ENCODE results near the gene FSTL5. TPM values are rescaled to one million over a fixed set of nuclear protein-coding genes. Genes with fewer than 3 reads are reported as not detected.

FSTL5 gene
- total RNA-seq, 1 donor from 2014 or later, result not detected

DNA sequence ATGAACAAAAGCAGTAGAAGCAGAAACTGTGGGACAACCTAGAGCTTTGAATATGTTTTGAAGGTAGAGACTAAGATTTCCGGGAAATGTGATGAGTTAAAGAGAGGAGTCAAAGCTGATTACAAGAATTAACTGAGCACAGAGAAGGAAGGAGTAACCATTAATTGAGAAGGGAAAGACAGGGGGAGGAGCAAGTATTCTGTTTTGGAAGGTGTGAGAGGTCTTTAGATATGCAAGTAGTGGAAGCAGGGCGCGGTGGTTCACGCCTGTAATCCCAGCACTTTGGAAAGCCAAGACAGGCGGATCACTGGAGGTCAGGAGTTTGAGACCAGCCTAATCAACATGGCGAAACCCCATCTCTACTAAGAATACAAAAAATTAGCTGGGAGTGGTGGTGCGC is 171.5 kb downstream of the FSTL5 start:
- intact Hi-C loops (cut with micrococcal nuclease), result no loop called here
- ATAC-seq (ENCODE audit: low read depth), result no peak
- no peak for DNase-seq
- no peaks in the 10 kb centered on the region for H3K36me3 Mint-ChIP-seq (ENCODE audit: low read depth)
- TF ChIP-seq, protein P1, sequence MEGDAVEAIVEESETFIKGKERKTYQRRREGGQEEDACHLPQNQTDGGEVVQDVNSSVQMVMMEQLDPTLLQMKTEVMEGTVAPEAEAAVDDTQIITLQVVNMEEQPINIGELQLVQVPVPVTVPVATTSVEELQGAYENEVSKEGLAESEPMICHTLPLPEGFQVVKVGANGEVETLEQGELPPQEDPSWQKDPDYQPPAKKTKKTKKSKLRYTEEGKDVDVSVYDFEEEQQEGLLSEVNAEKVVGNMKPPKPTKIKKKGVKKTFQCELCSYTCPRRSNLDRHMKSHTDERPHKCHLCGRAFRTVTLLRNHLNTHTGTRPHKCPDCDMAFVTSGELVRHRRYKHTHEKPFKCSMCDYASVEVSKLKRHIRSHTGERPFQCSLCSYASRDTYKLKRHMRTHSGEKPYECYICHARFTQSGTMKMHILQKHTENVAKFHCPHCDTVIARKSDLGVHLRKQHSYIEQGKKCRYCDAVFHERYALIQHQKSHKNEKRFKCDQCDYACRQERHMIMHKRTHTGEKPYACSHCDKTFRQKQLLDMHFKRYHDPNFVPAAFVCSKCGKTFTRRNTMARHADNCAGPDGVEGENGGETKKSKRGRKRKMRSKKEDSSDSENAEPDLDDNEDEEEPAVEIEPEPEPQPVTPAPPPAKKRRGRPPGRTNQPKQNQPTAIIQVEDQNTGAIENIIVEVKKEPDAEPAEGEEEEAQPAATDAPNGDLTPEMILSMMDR (IDR thresholded peaks at IDR 0.05), result no peak
- H3K4me3 Mint-ChIP-seq, result no peak overlapping the region
- CTCF ChIA-PET, result no interaction called here
- H3K9me3 Mint-ChIP-seq, result peaks cover 14% of the 10 kb centered on the region
- POLR2A ChIA-PET, result no interaction called here
- no peaks in the 10 kb centered on the region for H3K27me3 Mint-ChIP-seq
- no peak overlapping the region for H3K27ac Mint-ChIP-seq
- no peaks in the 10 kb centered on the region for H3K4me1 Mint-ChIP-seq

GRCh38 chr4:161991811-161992210 is 172.0 kb downstream of the FSTL5 start:
- no peak for ATAC-seq (ENCODE audit: low read depth)
- ChIA-PET CTCF (no interaction called here), POLR2A (no interaction called here)
- no peak overlapping the region for H3K4me3 Mint-ChIP-seq
- intact Hi-C loops (cut with micrococcal nuclease), result no loop called here
- DNase-seq, result no peak
- H3K27me3 Mint-ChIP-seq, result no peaks in the 10 kb centered on the region
- no peaks in the 10 kb centered on the region for H3K4me1 Mint-ChIP-seq
- H3K36me3 Mint-ChIP-seq (ENCODE audit: low read depth), result no peaks in the 10 kb centered on the region
- H3K27ac Mint-ChIP-seq, result no peak overlapping the region
- peaks cover 14% of the 10 kb centered on the region for H3K9me3 Mint-ChIP-seq
- TF ChIP-seq, protein P1 (IDR thresholded peaks at IDR 0.05), result no peak

GRCh38 chr4:161990721-161991120 is 173.1 kb downstream of the FSTL5 start:
- H3K9me3 Mint-ChIP-seq, result peaks cover 14% of the 10 kb centered on the region
- H3K36me3 Mint-ChIP-seq (ENCODE audit: low read depth), result no peaks in the 10 kb centered on the region
- ChIA-PET POLR2A (no interaction called here), CTCF (no interaction called here)
- intact Hi-C loops (cut with micrococcal nuclease), result no loop called here
- ATAC-seq (ENCODE audit: low read depth), result no peak
- H3K4me1 Mint-ChIP-seq, result no peaks in the 10 kb centered on the region
- TF ChIP-seq, protein P1 (IDR thresholded peaks at IDR 0.05), result no peak
- no peak for DNase-seq
- no peaks in the 10 kb centered on the region for H3K27me3 Mint-ChIP-seq
- H3K4me3 Mint-ChIP-seq, result no peak overlapping the region
- no peak overlapping the region for H3K27ac Mint-ChIP-seq

DNA sequence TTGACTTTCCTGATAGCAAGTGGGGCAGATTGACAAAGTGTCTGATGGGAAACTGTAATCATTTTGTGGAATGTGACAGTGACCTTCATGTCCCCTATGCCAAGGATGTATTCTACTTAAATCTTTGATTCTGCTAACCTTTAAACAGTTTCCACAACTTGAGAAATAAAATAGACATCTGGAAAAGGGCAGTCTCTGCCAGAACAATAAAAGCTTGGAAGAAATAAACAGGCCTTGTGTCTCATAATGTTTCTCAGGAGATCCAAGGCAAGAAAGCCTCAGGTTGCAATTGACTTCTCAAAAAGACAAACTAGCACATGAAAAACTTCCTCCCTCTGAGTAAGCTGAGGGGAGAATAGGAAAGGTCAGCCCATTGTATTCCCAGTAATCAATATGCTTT is 174.9 kb downstream of the FSTL5 start:
- ATAC-seq (ENCODE audit: low read depth), result no peak
- intact Hi-C loops (cut with micrococcal nuclease), result no loop called here

DNA sequence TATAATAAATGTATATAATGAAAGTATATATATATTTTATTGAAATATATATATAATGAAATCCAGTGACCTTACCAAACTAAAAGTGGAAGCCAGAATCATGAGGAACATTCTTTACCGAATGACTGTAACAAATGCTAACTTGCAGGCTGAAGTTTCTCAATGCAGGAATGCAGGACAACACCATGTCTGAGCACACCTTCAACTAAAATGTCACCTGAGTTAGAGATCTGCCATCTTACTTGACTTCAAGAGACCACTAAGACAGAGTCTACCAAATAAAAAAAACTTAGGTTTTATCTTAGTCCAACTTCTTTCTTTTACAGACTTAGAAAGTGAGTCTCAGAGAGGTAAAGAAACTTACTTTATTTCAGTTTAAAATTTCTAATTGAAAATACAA is 176.2 kb downstream of the FSTL5 start:
- TF ChIP-seq, protein P1 (IDR thresholded peaks at IDR 0.05), result no peak
- Mint-ChIP-seq H3K4me1 (no peaks in the 10 kb centered on the region), H3K27ac (no peak overlapping the region), H3K4me3 (no peak overlapping the region), H3K36me3 (ENCODE audit: low read depth) (no peaks in the 10 kb centered on the region), H3K9me3 (peaks cover 7% of the 10 kb centered on the region), H3K27me3 (no peaks in the 10 kb centered on the region)
- CTCF ChIA-PET, result no interaction called here
- no peak for DNase-seq
- POLR2A ChIA-PET, result no interaction called here
- intact Hi-C loops (cut with micrococcal nuclease), result no loop called here
- no peak for ATAC-seq (ENCODE audit: low read depth)

More for the DNA sequence above, 174.9 kb downstream of the FSTL5 start:
- no peak overlapping the region for H3K4me3 Mint-ChIP-seq
- H3K4me1 Mint-ChIP-seq, result no peaks in the 10 kb centered on the region
- POLR2A ChIA-PET, result no interaction called here
- H3K36me3 Mint-ChIP-seq (ENCODE audit: low read depth), result no peaks in the 10 kb centered on the region
- H3K9me3 Mint-ChIP-seq, result peaks cover 7% of the 10 kb centered on the region
- no peaks in the 10 kb centered on the region for H3K27me3 Mint-ChIP-seq
- CTCF ChIA-PET, result no interaction called here
- DNase-seq, result no peak
- H3K27ac Mint-ChIP-seq, result no peak overlapping the region
- TF ChIP-seq, protein P1 (IDR thresholded peaks at IDR 0.05), result no peak
